GM19023 (cell line): ENCODE data around the gene HSD17B14.

Experiments used
- ATAC-seq: cut with Tn5 transposase; IDR thresholded peaks from one replicate; pipeline ENCODE4 v1.9.1; 2021; ENCODE audit warnings: mild to moderate bottlenecking, moderate library complexity; ENCODE audit not compliant: unreplicated experiment

The HSD17B14 gene

GRCh38 chr19:48830965-48831364, 5.3 kb downstream of the HSD17B14 start:
- ATAC-seq = no peak

GRCh38 chr19:48830088-48830487, 6.2 kb downstream of the HSD17B14 start:
- no peak for ATAC-seq

GRCh38 chr19:48826606-48827020, 9.7 kb downstream of the HSD17B14 start:
- ATAC-seq = no peak

- ATAC-seq = no peak
These were observed 13.8 kb downstream of the HSD17B14 start for GRCh38 chr19:48822514-48822913.

GRCh38 chr19:48821633-48822032, 14.7 kb downstream of the HSD17B14 start:
- no peak for ATAC-seq

GRCh38 chr19:48819366-48819816, 16.9 kb downstream of the HSD17B14 start:
- ATAC-seq = no peak

GRCh38 chr19:48818234-48818820, 18.0 kb downstream of the HSD17B14 start:
- ATAC-seq = no peak

- ATAC-seq = no peak
These were observed 18.6 kb downstream of the HSD17B14 start for GRCh38 chr19:48817585-48818124.

- no peak for ATAC-seq
These were observed 20.3 kb downstream of the HSD17B14 start for GRCh38 chr19:48815870-48816501.

GRCh38 chr19:48814895-48815294, 21.4 kb downstream of the HSD17B14 start:
- no peak for ATAC-seq

GRCh38 chr19:48813123-48813913, 23.0 kb downstream of the HSD17B14 start:
- no peak for ATAC-seq

- ATAC-seq = peak; percentile 55
These were observed 24.0 kb downstream of the HSD17B14 start for GRCh38 chr19:48812094-48812929.

- no peak for ATAC-seq
These were observed 26.1 kb downstream of the HSD17B14 start for GRCh38 chr19:48810151-48810550.

GRCh38 chr19:48807590-48808308, 28.5 kb downstream of the HSD17B14 start:
- ATAC-seq = no peak

GRCh38 chr19:48806818-48807589, 29.3 kb downstream of the HSD17B14 start:
- ATAC-seq = no peak

- ATAC-seq = no peak
These were observed 29.8 kb downstream of the HSD17B14 start for GRCh38 chr19:48806518-48806817.

- no peak for ATAC-seq
These were observed 30.8 kb downstream of the HSD17B14 start for GRCh38 chr19:48805452-48805851.

GRCh38 chr19:48804496-48804895, 31.8 kb downstream of the HSD17B14 start:
- ATAC-seq = no peak

- no peak for ATAC-seq
These were observed 33.7 kb downstream of the HSD17B14 start for GRCh38 chr19:48802623-48803022.
